H1 (cell line): Measurements from ENCODE around the gene CASS4. TPM values are rescaled to one million over a fixed set of nuclear protein-coding genes. Genes with fewer than 3 reads are reported as not detected.

ENCODE experiments used
- ASH2L ChIP-seq: fragments of 200-600, 300-600 bp; sonication (generic); IDR thresholded peaks from one replicate; pipeline ENCODE4 v1.7.1; 2017; ENCODE audit warnings: low read length
- FOSL1 ChIP-seq: IDR thresholded peaks from 2 replicates; pipeline ENCODE4 v1.6.1; 2011; ENCODE audit warnings: mild to moderate bottlenecking, low read depth, low read length, moderate library complexity; ENCODE audit not compliant: insufficient read depth
- KDM4A ChIP-seq: IDR thresholded peaks from one replicate; pipeline ENCODE4 v1.7.1; 2012; ENCODE audit warnings: low read depth, mild to moderate bottlenecking, moderate library complexity, low read length, inconsistent platforms; ENCODE audit not compliant: severe bottlenecking
- POLR2A ChIP-seq, 2 experiments: IDR thresholded peaks; 1 replicate in 1 of 2; 2 replicates in 1 of 2; pipeline ENCODE4 v1.6.1; 2011; ENCODE audit warnings: low read depth in 2 of 2, low read length in 2 of 2, mild to moderate bottlenecking in 2 of 2; ENCODE audit errors: control extremely low read depth in 1 of 2
- ZNF274 ChIP-seq: IDR thresholded peaks from 2 replicates; pipeline ENCODE4 v1.7.0; 2012; ENCODE audit warnings: low read length, borderline replicate concordance; ENCODE audit errors: extremely low read depth
- polyA plus RNA-seq, 7 experiments: library from polyadenylated mRNA; depleted of rRNA in 3 of 7; stranded (reverse) in 5 of 7; unstranded in 2 of 7; fragments of >200 nt in 5 of 7; fragments of 200-250 nt in 2 of 7; gene quantifications; 1 replicate in 5 of 7; 2 replicates in 1 of 7; 4 replicates in 1 of 7; pipeline versions ENCODE4 v1.2.1 to v1.2.3, GENCODE V29; 2011 to 2013; ENCODE audit warnings: missing spikeins in 2 of 7, mixed read lengths in 2 of 7
- total RNA-seq: library from RNA; stranded (reverse); fragmentation: NEBNext Ultra II Directional; extraction: Animal tissue kit (Norgen Biotek cat#: 25700); gene quantifications from 2 replicates; pipeline ENCODE4 v1.2.1, GENCODE V29; 2021
- TF ChIP-seq, protein P1 (sequence below), 3 experiments: IDR thresholded peaks; 1 replicate in 2 of 3; 2 replicates in 1 of 3; pipeline versions ENCODE4 v1.5.1 to v1.6.1; 2011; ENCODE audit warnings: low read length in 3 of 3, mild to moderate bottlenecking in 3 of 3, inconsistent platforms in 2 of 3, low read depth in 1 of 3, moderate library complexity in 1 of 3; ENCODE audit not compliant: insufficient read depth in 1 of 3; ENCODE audit errors: control extremely low read depth in 1 of 3
- TF ChIP-seq, protein P2 (sequence below): IDR thresholded peaks from 2 replicates; pipeline ENCODE4 v1.6.1; 2012; ENCODE audit warnings: inconsistent platforms

Gene CASS4
- total and polyA plus RNA-seq, 2 of the 8 experiments (the other 6 are each of a cell fraction or from before 2014, with no cell fraction given) = not detected

DNA sequence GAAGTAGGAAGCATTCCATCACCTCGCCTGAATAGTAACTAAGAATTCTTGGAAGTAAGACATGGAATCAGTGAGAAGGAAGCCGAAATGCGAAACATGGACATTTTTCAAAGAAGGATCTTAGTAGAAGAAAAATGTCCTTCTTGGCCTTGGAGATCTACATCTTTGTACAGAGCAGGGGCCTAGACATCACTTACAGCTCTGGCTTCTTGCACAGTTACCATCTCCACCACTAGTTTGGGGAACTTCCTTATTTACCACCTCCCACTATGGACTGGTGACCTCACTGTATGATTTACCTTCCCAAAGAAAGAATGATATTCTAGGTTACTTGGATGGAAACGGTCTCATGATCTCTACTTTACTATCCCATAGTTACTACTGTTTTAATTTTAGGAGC is 15.7 kb downstream of the CASS4 start (continued):
- TF ChIP-seq FOSL1 (no peak), ZNF274 (no peak), ASH2L (no peak), POLR2A (IDR thresholded peaks at IDR 0.05; ENCODE audit: control extremely low read depth in 1 of 2, low read depth in 2 of 2, low read length in 2 of 2) (no peak), KDM4A (no peak)
- TF ChIP-seq, protein P1, sequence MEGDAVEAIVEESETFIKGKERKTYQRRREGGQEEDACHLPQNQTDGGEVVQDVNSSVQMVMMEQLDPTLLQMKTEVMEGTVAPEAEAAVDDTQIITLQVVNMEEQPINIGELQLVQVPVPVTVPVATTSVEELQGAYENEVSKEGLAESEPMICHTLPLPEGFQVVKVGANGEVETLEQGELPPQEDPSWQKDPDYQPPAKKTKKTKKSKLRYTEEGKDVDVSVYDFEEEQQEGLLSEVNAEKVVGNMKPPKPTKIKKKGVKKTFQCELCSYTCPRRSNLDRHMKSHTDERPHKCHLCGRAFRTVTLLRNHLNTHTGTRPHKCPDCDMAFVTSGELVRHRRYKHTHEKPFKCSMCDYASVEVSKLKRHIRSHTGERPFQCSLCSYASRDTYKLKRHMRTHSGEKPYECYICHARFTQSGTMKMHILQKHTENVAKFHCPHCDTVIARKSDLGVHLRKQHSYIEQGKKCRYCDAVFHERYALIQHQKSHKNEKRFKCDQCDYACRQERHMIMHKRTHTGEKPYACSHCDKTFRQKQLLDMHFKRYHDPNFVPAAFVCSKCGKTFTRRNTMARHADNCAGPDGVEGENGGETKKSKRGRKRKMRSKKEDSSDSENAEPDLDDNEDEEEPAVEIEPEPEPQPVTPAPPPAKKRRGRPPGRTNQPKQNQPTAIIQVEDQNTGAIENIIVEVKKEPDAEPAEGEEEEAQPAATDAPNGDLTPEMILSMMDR (IDR thresholded peaks at IDR 0.05; ENCODE audit: control extremely low read depth in 1 of 3, insufficient read depth in 1 of 3, low read depth in 1 of 3, low read length in 3 of 3) = no peak
- TF ChIP-seq, protein P2, sequence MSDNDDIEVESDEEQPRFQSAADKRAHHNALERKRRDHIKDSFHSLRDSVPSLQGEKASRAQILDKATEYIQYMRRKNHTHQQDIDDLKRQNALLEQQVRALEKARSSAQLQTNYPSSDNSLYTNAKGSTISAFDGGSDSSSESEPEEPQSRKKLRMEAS = no peak
